K562 (cell line): ENCODE results near the gene GPR108. TPM values are rescaled to one million over a fixed set of nuclear protein-coding genes. Genes with fewer than 3 reads are reported as not detected.

Source experiments
- BCOR ChIP-seq: fragments of 450-650 bp; IDR thresholded peaks from 2 replicates; pipeline ENCODE4 v1.6.1; 2016
- BRCA1 ChIP-seq, 2 experiments: fragments of 450-650 bp in 1 of 2; sonication (generic) in 1 of 2; formaldehyde crosslinking in 1 of 2; IDR thresholded peaks; 2 replicates each; pipeline versions ENCODE4 v1.5.0 to v1.6.1; 2017 to 2020; ENCODE audit warnings: mild to moderate bottlenecking in 1 of 2, missing genetic modification reagents in 1 of 2
- BRD9 ChIP-seq: fragments of 450-650 bp; IDR thresholded peaks from 2 replicates; pipeline ENCODE4 v1.6.1; 2018; ENCODE audit warnings: low read depth; ENCODE audit not compliant: partially characterized antibody
- CBFB ChIP-seq: sonication (generic); formaldehyde crosslinking; IDR thresholded peaks from 2 replicates; pipeline ENCODE4 v1.4.0; 2020; ENCODE audit warnings: mild to moderate bottlenecking, missing genetic modification reagents
- CC2D1A ChIP-seq: fragments of 450-650 bp; IDR thresholded peaks from 2 replicates; pipeline ENCODE4 v1.6.1; 2017; ENCODE audit warnings: mild to moderate bottlenecking
- CREM ChIP-seq: IDR thresholded peaks from 2 replicates; pipeline ENCODE4 v1.6.1; 2014; ENCODE audit warnings: antibody characterized with exemption, low read depth
- DIDO1 ChIP-seq: fragments of 450-650 bp; IDR thresholded peaks from 2 replicates; pipeline ENCODE4 v1.6.1; 2016; ENCODE audit warnings: low read depth, missing biosample characterization, missing genetic modification characterization
- ESRRA ChIP-seq: fragments of 450-650 bp; IDR thresholded peaks from 2 replicates; pipeline ENCODE4 v1.6.1; 2014; ENCODE audit warnings: low read depth, mild to moderate bottlenecking, moderate library complexity, borderline replicate concordance
- GATA2 ChIP-seq: sonication (generic); formaldehyde crosslinking; IDR thresholded peaks from 2 replicates; pipeline ENCODE4 v1.4.0; 2020; ENCODE audit warnings: mild to moderate bottlenecking, missing genetic modification reagents
- HDAC8 ChIP-seq: fragments of 450-650 bp; IDR thresholded peaks from 2 replicates; pipeline ENCODE4 v1.6.1; 2016; ENCODE audit warnings: mild to moderate bottlenecking, missing genetic modification characterization, moderate library complexity, missing compliant biosample characterization
- KDM2B ChIP-seq: fragments of 250-450 bp; sonication (Bioruptor Pico); IDR thresholded peaks from 2 replicates; pipeline ENCODE4 v1.8.0; 2021; ENCODE audit warnings: mild to moderate bottlenecking, moderate library complexity
- MBD1 ChIP-seq: fragments of 250-450 bp; sonication (Bioruptor Pico); IDR thresholded peaks from 2 replicates; pipeline ENCODE4 v1.8.0; 2022; ENCODE audit warnings: inconsistent platforms
- NFATC3 ChIP-seq: fragments of 450-650 bp; IDR thresholded peaks from 2 replicates; pipeline ENCODE4 v1.6.1; 2017; ENCODE audit warnings: mild to moderate bottlenecking
- NFIC ChIP-seq: fragments of 450-650 bp; IDR thresholded peaks from 2 replicates; pipeline ENCODE4 v1.6.1; 2017; ENCODE audit warnings: mild to moderate bottlenecking, inconsistent platforms
- NFXL1 ChIP-seq: fragments of 450-650 bp; formaldehyde crosslinking; IDR thresholded peaks from 2 replicates; pipeline ENCODE4 v1.4.0; 2021; ENCODE audit warnings: mild to moderate bottlenecking
- NR2C2 ChIP-seq, 2 experiments: fragments of 200-800 bp in 1 of 2; sonication (Bioruptor generic) in 1 of 2; sonication (generic) in 1 of 2; formaldehyde crosslinking in 1 of 2; IDR thresholded peaks; 2 replicates each; pipeline versions ENCODE4 v1.6.1 to v1.8.0; 2016 to 2022; ENCODE audit warnings: mild to moderate bottlenecking in 1 of 2, missing compliant biosample characterization in 1 of 2, missing genetic modification characterization in 1 of 2, missing genetic modification reagents in 1 of 2
- NR3C1 ChIP-seq: sonication (generic); formaldehyde crosslinking; IDR thresholded peaks from 2 replicates; pipeline ENCODE4 v1.8.1; 2022; ENCODE audit warnings: missing genetic modification reagents
- POLR2AphosphoS2 ChIP-seq: IDR thresholded peaks from 2 replicates; pipeline ENCODE4 v1.6.1; 2012; ENCODE audit warnings: low read length, improper control_type of control experiment
- PURB ChIP-seq: sonication (generic); formaldehyde crosslinking; IDR thresholded peaks from 2 replicates; pipeline ENCODE4 v1.9.0; 2021; ENCODE audit warnings: low read depth, mild to moderate bottlenecking, missing genetic modification reagents
- TCF15 ChIP-seq: fragments of 250-450 bp; sonication (Bioruptor Pico); IDR thresholded peaks from 2 replicates; pipeline ENCODE4 v1.8.0; 2022; ENCODE audit warnings: moderate library complexity, mild to moderate bottlenecking, inconsistent platforms
- TEAD4 ChIP-seq, 2 experiments: sonication (generic) in 1 of 2; formaldehyde crosslinking in 1 of 2; IDR thresholded peaks; 2 replicates each; pipeline versions ENCODE4 v1.6.1 to v1.8.0; 2012 to 2022; ENCODE audit warnings: borderline replicate concordance in 1 of 2, inconsistent platforms in 1 of 2, low read length in 1 of 2, mild to moderate bottlenecking in 1 of 2, missing genetic modification reagents in 1 of 2
- TGIF2 ChIP-seq: sonication (generic); formaldehyde crosslinking; IDR thresholded peaks from 2 replicates; pipeline ENCODE4 v1.8.1; 2022; ENCODE audit warnings: mild to moderate bottlenecking, missing genetic modification reagents, moderate library complexity
- THAP12 ChIP-seq: fragments of 250-450 bp; sonication (Bioruptor Pico); IDR thresholded peaks from 2 replicates; pipeline ENCODE4 v1.9.0; 2021; ENCODE audit warnings: mild to moderate bottlenecking, inconsistent platforms
- U2AF1 ChIP-seq: fragments of 200-400 bp; formaldehyde crosslinking; optimal IDR thresholded peaks from 2 replicates; pipeline ENCODE3; 2017; ENCODE audit warnings: mild to moderate bottlenecking, low read depth, low read length, moderate library complexity
- ZFX ChIP-seq: sonication (generic); formaldehyde crosslinking; IDR thresholded peaks from 2 replicates; pipeline ENCODE4 v1.8.0; 2022; ENCODE audit warnings: mild to moderate bottlenecking, missing genetic modification reagents, moderate library complexity
- ZNF311 ChIP-seq: fragments of 250-450 bp; sonication (Bioruptor Pico); IDR thresholded peaks from 2 replicates; pipeline ENCODE4 v1.4.0; 2020; ENCODE audit warnings: mild to moderate bottlenecking, moderate library complexity
- ZNF561 ChIP-seq: fragments of 450-650 bp; formaldehyde crosslinking; conservative IDR thresholded peaks from 2 replicates; pipeline ENCODE4 v1.4.0; 2020; ENCODE audit warnings: mild to moderate bottlenecking, moderate library complexity
- ZNF717 ChIP-seq: fragments of 250-450 bp; sonication (Bioruptor Pico); IDR thresholded peaks from 2 replicates; pipeline ENCODE4 v1.5.0; 2021
- polyA plus RNA-seq, 8 experiments: library from polyadenylated mRNA; depleted of rRNA in 4 of 8; stranded (reverse) in 5 of 8; unstranded in 3 of 8; fragments of >200 nt; fragmentation: Nextera tagmentation in 2 of 8; fragmentation: Illumina TruSeq in 1 of 8; extraction: Ambion mirVana in 2 of 8; extraction: Trizol in 1 of 8; gene quantifications; 2 replicates each; pipeline versions ENCODE4 v1.2.1 to v1.2.3, GENCODE V29; 2011 to 2014; ENCODE audit warnings: inconsistent platforms in 1 of 8, missing spikeins in 1 of 8
- total RNA-seq, 7 experiments: library from RNA; depleted of rRNA in 6 of 7; stranded (reverse); fragments of >200 nt in 6 of 7; fragmentation: Illumina TruSeq in 2 of 7; extraction: Trizol in 2 of 7; gene quantifications; 2 replicates each; pipeline versions ENCODE4 v1.2.1 to v1.2.3, GENCODE V29; 2011 to 2021; ENCODE audit warnings: low replicate concordance in 1 of 7

The GPR108 gene
- total and polyA plus RNA-seq, 9 of the 15 experiments (the other 6 are each of a cell fraction or from before 2014, with no cell fraction given) = 2.4 to 33.2 (median 24.4) TPM

GRCh38 chr19:6682607-6683128 lies 54.7 kb downstream of the GPR108 start (continued):
- TF ChIP-seq NR2C2 (CRISPR knock-in tag; IDR thresholded peaks at IDR 0.05) = no peak
- no peak for TF ChIP-seq NR2C2 (tag; IDR thresholded peaks at IDR 0.05)
- TF ChIP-seq ZNF311 (CRISPR knock-in tag) = no peak
- no peak for TF ChIP-seq TGIF2
- TF ChIP-seq ZNF717 (CRISPR knock-in tag) = no peak
- peak; percentile 90 for TF ChIP-seq NFIC
- peak; percentile 94 for TF ChIP-seq TEAD4 (IDR thresholded peaks at IDR 0.05; ENCODE audit: low read length)
- no peak for TF ChIP-seq TEAD4 (CRISPR knock-in tag; IDR thresholded peaks at IDR 0.05; ENCODE audit: borderline replicate concordance)
- no peak for TF ChIP-seq NFXL1 (CRISPR knock-in tag)
- TF ChIP-seq NR3C1 (CRISPR knock-in tag) = no peak
- 0 out of 2 replicates have a peak, but pooled peaks have one; percentile 30 for TF ChIP-seq CREM
- no peak for TF ChIP-seq U2AF1
- peak; percentile 42; the same call in 1 of the 2 replicates for TF ChIP-seq BCOR
- no peak for TF ChIP-seq NFATC3
- TF ChIP-seq HDAC8 (tag) = no peak
- no peak for TF ChIP-seq MBD1 (CRISPR knock-in tag)
- TF ChIP-seq DIDO1 (tag) = no peak
- TF ChIP-seq ZNF561 = no peak
- no peak for TF ChIP-seq POLR2AphosphoS2
- TF ChIP-seq THAP12 (CRISPR knock-in tag) = no peak
- TF ChIP-seq TCF15 = no peak
- no peak for TF ChIP-seq ZFX (CRISPR knock-in tag)
- no peak for TF ChIP-seq CBFB (CRISPR knock-in tag)
- TF ChIP-seq CC2D1A = peak; percentile 89; the same call in 1 of the 2 replicates
- peak; percentile 89 for TF ChIP-seq GATA2
- TF ChIP-seq PURB (CRISPR knock-in tag) = no peak
- TF ChIP-seq BRD9 = no peak
- TF ChIP-seq KDM2B (CRISPR knock-in tag) = no peak
- peak; percentile 85 for TF ChIP-seq ESRRA
- no peak for TF ChIP-seq BRCA1 (IDR thresholded peaks at IDR 0.05)
- TF ChIP-seq BRCA1 (CRISPR knock-in tag; IDR thresholded peaks at IDR 0.05) = no peak
